IgD-negative memory B cell (primary cell): ENCODE measurements around the gene GDPGP1. TPM values are rescaled to one million over a fixed set of nuclear protein-coding genes. Genes with fewer than 3 reads are reported as not detected.
"Not testable (repeated sequence)": the region's sequence is repeated elsewhere in the genome, so short reads cannot be mapped to it uniquely, and the experiment has no call there.

Experiments
- H3K27ac Mint-ChIP-seq, 3 donors: one replicate each; pipeline ENCODE4 v1.8.0; 2020 to 2022; ENCODE audit warnings: mild to moderate bottlenecking in 3 of 3, mixed read lengths in 3 of 3, moderate library complexity in 1 of 3
- H3K27me3 Mint-ChIP-seq: one replicate; pipeline ENCODE4 v1.8.0; 2021; ENCODE audit warnings: mixed read lengths
- H3K36me3 Mint-ChIP-seq: one replicate; pipeline ENCODE4 v1.8.0; 2020; ENCODE audit warnings: mild to moderate bottlenecking, mixed read lengths
- H3K4me1 Mint-ChIP-seq, 3 donors: one replicate each; pipeline ENCODE4 v1.8.0; 2020 to 2022; ENCODE audit warnings: mixed read lengths in 3 of 3, mild to moderate bottlenecking in 1 of 3
- H3K4me3 Mint-ChIP-seq, 4 donors: one replicate each; pipeline ENCODE4 v1.8.0; 2020 to 2022; ENCODE audit warnings: mild to moderate bottlenecking in 4 of 4, mixed read lengths in 4 of 4, moderate library complexity in 3 of 4
- H3K9me3 Mint-ChIP-seq, 3 donors: one replicate each; pipeline ENCODE4 v1.8.0; 2020 to 2021; ENCODE audit warnings: mixed read lengths in 3 of 3, mild to moderate bottlenecking in 1 of 3
- polyA plus RNA-seq: library from polyadenylated mRNA; unstranded; fragments of 300-500 nt; fragmentation: Illumina TruSeq; gene quantifications from one replicate; pipeline ENCODE4 v1.2.3, GENCODE V29; 2021

GDPGP1 gene
- polyA plus RNA-seq, 1 donor from 2014 or later: 1.3 TPM

DNA sequence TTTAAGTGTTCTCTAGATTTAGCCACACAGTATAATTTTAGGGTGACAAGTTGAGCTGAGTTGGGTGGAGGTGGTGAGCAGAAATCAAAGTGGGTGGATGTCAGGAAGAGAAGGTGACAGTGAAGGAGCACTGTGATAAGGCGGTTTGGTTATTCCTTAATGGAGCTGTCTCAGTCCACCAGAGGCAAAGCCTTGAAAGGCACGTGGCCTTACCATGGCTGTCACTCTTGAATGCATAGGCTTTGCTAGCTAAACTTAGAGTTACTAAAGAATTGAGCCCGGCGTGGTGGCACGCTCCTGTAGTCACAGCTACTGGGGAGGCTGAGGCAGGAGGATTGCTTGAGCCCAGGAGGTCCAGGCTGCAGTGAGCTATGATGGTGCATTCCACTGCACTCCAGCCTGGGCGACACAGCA is 14.8 kb downstream of the GDPGP1 start:
- Mint-ChIP-seq H3K27me3 (no peaks in the 10 kb centered on the region), H3K9me3 (no peaks in the 10 kb centered on the region), H3K4me1 (peaks cover 5 to 13% (median 10%) of the 10 kb centered on the region in 3 donors), H3K4me3 (peak overlapping the region; percentile 1 to 90 (median 79)), H3K27ac (peak overlapping the region; percentile 3 to 63 (median 52)), H3K36me3 (peaks cover 4% of the 10 kb centered on the region)

DNA sequence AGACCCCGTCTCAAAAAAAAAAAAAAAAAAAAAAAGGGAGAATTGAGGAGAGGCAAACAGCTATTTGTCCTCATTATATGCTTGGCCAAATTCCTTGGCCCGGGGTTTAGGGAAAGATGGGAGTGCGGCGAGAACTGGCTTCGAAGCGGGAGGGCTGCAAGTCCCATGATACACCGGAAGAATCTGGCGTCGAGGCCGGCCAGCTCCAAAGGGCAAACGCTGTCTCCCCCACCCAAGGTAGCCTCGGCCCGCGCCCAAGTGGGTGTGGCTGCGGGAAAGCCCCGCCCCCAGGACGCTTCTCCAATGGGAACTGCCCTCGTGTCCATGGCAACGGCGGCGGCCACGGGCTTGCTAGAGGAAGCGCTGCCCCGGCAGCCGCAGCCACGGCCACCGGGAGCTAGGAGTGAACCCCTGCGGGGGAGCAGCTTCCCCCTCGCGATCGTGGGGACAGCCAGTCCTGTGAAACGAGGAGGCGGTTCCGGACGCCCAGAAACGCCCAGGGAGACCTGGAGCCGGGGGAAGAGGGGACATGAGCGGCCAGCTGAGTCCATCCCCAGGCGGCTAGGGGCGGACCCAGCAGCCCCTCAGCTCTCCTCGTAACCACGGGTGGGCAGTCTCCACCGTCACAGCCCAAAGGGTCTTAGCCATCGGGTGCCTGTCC is 15.3 kb downstream of the GDPGP1 start, which contains the start of gene TTLL13:
TSS of gene TTLL13 (plus strand) at position 354 of the 661 bp plus-strand sequence. CDS start 1,075 bp downstream, outside the sequence.
- Mint-ChIP-seq H3K4me1 (peaks cover 5 to 13% (median 10%) of the 10 kb centered on the region in 3 donors), H3K27me3 (no peaks in the 10 kb centered on the region), H3K36me3 (peaks cover 4% of the 10 kb centered on the region), H3K9me3 (no peaks in the 10 kb centered on the region), H3K27ac (peak within 1 kb of the TSS; percentile 52 to 70 (median 63)), H3K4me3 (peak within 1 kb of the TSS; percentile 48 to 90 (median 79))

DNA sequence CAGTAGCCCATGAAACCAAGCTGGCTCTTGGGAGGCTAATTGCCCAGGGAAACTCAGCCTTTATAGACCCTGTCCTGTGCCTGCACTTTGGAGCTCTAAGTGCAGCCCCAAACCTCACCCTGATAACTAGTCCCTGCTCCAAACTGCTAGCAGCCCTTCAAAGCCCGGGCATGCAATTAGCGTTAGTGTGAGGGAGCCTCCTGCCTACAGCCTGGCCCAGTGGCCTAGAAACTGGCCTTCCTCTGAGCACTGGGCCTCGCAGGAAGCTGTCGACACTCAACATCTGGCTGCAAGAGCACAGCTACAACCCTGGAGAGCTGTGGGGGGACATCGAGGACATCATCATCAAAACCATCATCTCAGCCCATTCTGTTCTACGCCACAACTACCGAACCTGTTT is 23.8 kb downstream of the GDPGP1 start:
- H3K27me3 Mint-ChIP-seq: peaks cover 8% of the 10 kb centered on the region
- peaks cover 2% of the 10 kb centered on the region for H3K36me3 Mint-ChIP-seq
- no peaks in the 10 kb centered on the region for H3K4me1 Mint-ChIP-seq
- H3K9me3 Mint-ChIP-seq: no peaks in the 10 kb centered on the region
- peak overlapping the region in 1 of 4 donors; percentile 17 for H3K4me3 Mint-ChIP-seq
- H3K27ac Mint-ChIP-seq: no peak overlapping the region

GRCh38 chr15:90259524-90259923 is 25.5 kb downstream of the GDPGP1 start:
- Mint-ChIP-seq H3K4me1 (peaks cover 7 to 8% (median 7%) of the 10 kb centered on the region in 3 donors), H3K4me3 (no peak overlapping the region), H3K9me3 (no peaks in the 10 kb centered on the region), H3K27ac (peak overlapping the region in 1 of 3 donors; percentile 28), H3K36me3 (peaks cover 2% of the 10 kb centered on the region), H3K27me3 (peaks cover 8% of the 10 kb centered on the region)

- H3K4me1 Mint-ChIP-seq: peaks cover 10 to 12% (median 11%) of the 10 kb centered on the region in 3 donors
- H3K27me3 Mint-ChIP-seq, H3K4me3 Mint-ChIP-seq, H3K27ac Mint-ChIP-seq, H3K9me3 Mint-ChIP-seq, H3K36me3 Mint-ChIP-seq: not testable (repeated sequence)
Observed at GRCh38 chr15:90260731-90261130, 26.7 kb downstream of the GDPGP1 start.

DNA sequence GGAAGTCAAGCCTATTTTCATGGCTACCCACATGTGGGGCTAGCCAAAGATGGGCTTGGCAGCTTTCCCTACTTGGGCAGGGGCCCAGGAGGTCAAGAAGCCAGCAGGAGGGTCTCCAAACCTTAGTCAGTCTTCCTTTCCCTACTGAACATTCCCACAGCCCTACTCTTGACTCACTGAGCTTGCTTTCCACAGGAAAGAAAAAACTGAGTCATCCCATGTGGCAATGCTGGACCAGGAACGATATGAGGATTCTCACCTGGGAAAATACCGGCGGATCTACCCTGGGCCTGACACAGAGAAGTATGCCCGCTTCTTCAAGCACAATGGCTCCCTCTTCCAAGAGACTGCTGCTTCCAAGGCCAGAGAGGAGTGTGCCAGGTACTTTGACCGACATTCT is 27.8 kb downstream of the GDPGP1 start:
- no peaks in the 10 kb centered on the region for H3K9me3 Mint-ChIP-seq
- peak overlapping the region in 1 of 4 donors; percentile 11 for H3K4me3 Mint-ChIP-seq
- H3K27me3 Mint-ChIP-seq: peaks cover 2% of the 10 kb centered on the region
- no peak overlapping the region for H3K27ac Mint-ChIP-seq
- peaks cover 12 to 14% (median 14%) of the 10 kb centered on the region in 3 donors for H3K4me1 Mint-ChIP-seq
- peaks cover 2% of the 10 kb centered on the region for H3K36me3 Mint-ChIP-seq

- H3K27ac Mint-ChIP-seq: peak overlapping the region in 1 of 3 donors; percentile 85
- peak overlapping the region in 2 of 4 donors; percentile 11 to 80 for H3K4me3 Mint-ChIP-seq
- no peaks in the 10 kb centered on the region for H3K9me3 Mint-ChIP-seq
- peaks cover 2% of the 10 kb centered on the region for H3K27me3 Mint-ChIP-seq
- H3K36me3 Mint-ChIP-seq: peaks cover 2% of the 10 kb centered on the region
- H3K4me1 Mint-ChIP-seq: peaks cover 12 to 19% (median 17%) of the 10 kb centered on the region in 3 donors
Observed at GRCh38 chr15:90262426-90262825, 28.4 kb downstream of the GDPGP1 start.

- H3K4me1 Mint-ChIP-seq: peaks cover 23 to 32% (median 29%) of the 10 kb centered on the region in 3 donors
Observed at GRCh38 chr15:90264671-90265070, 30.7 kb downstream of the GDPGP1 start.

DNA sequence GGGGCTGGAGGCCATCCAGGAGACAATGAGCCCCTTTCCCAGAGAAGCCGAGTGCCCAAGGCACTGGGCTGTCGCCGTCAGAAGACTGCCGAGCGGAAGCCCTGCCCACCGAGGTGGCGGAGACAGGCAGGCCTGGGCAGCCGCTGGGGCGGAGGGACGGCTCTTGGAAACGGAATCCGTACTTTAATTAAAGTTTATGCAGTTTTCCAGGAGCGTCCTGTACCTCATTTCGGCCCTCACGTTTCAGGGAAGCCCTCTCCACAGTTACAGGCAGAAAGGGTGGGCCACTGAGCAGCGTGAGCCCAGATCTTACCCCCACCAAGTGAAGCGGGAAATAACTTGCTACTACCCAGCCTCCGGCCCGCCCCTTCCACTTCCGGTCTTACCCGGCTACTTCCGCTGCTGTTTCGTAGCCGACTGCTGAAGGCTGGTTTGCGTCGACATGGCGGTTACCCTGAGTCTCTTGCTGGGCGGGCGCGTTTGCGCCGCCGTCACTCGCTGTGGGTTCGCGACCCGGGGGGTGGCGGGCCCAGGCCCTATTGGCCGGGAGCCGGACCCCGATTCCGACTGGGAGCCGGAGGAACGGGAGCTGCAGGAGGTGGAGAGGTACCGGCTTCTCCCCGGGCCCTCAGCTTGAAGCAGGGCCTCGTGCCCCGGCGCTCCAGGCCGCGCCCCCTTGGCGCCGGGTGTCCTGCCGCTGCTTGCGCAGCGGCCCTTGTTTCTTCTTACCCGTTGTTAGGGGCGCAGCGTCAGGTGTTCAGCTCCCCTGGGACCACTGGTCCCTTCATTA is 31.5 kb downstream of the GDPGP1 start, which contains the start of gene NGRN:
TSS of gene NGRN (plus strand) at position 402 of the 790 bp plus-strand sequence. CDS start at position 443, 41 bp downstream.
- no peaks in the 10 kb centered on the region for H3K9me3 Mint-ChIP-seq
- peaks cover 2% of the 10 kb centered on the region for H3K36me3 Mint-ChIP-seq
- peaks cover 31 to 37% (median 36%) of the 10 kb centered on the region in 3 donors for H3K4me1 Mint-ChIP-seq
- peak within 1 kb of the TSS; percentile 85 to 100 (median 99) for H3K27ac Mint-ChIP-seq
- H3K27me3 Mint-ChIP-seq: no peaks in the 10 kb centered on the region
- peak within 1 kb of the TSS; percentile 91 to 98 (median 97) for H3K4me3 Mint-ChIP-seq

More at GRCh38 chr15:90264671-90265070, 30.7 kb downstream of the GDPGP1 start:
- H3K4me3 Mint-ChIP-seq: peak overlapping the region; percentile 91 to 98 (median 97)
- peak overlapping the region; percentile 85 to 100 (median 99) for H3K27ac Mint-ChIP-seq
- H3K9me3 Mint-ChIP-seq: no peaks in the 10 kb centered on the region
- H3K36me3 Mint-ChIP-seq: peaks cover 2% of the 10 kb centered on the region
- H3K27me3 Mint-ChIP-seq: peaks cover 2% of the 10 kb centered on the region

DNA sequence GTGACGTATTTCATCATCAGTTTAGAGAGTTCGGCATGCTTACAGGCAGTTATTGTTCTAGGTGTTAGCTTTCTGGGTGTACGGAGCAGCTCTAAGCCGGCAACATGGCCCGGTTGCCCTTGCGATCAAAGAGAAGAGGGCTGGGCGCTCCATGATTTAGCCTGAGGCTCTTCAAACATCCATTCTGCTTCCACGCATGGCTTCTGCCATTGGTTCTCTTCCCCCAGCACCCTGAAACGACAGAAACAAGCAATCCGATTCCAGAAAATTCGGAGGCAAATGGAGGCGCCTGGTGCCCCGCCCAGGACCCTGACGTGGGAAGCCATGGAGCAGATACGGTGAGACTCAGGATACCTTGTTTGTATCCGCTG is 32.0 kb downstream of the GDPGP1 start:
- H3K27me3 Mint-ChIP-seq: no peaks in the 10 kb centered on the region
- H3K4me3 Mint-ChIP-seq: peak overlapping the region; percentile 91 to 98 (median 97)
- H3K27ac Mint-ChIP-seq: peak overlapping the region; percentile 85 to 100 (median 99)
- H3K9me3 Mint-ChIP-seq: no peaks in the 10 kb centered on the region
- H3K36me3 Mint-ChIP-seq: peaks cover 2% of the 10 kb centered on the region
- peaks cover 33 to 37% (median 37%) of the 10 kb centered on the region in 3 donors for H3K4me1 Mint-ChIP-seq

- Mint-ChIP-seq H3K36me3 (peaks cover 2% of the 10 kb centered on the region), H3K27ac (peak overlapping the region; percentile 85 to 100 (median 99)), H3K27me3 (no peaks in the 10 kb centered on the region), H3K4me3 (peak overlapping the region; percentile 91 to 98 (median 97)), H3K9me3 (no peaks in the 10 kb centered on the region), H3K4me1 (peaks cover 37% of the 10 kb centered on the region in 3 donors)
Observed at GRCh38 chr15:90266485-90266884, 32.5 kb downstream of the GDPGP1 start.

- no peaks in the 10 kb centered on the region for H3K9me3 Mint-ChIP-seq
- H3K27ac Mint-ChIP-seq: peak overlapping the region in 1 of 3 donors; percentile 85
- H3K27me3 Mint-ChIP-seq: no peaks in the 10 kb centered on the region
- H3K4me1 Mint-ChIP-seq: peaks cover 37 to 44% (median 40%) of the 10 kb centered on the region in 3 donors
- peak overlapping the region in 2 of 4 donors; percentile 78 to 91 for H3K4me3 Mint-ChIP-seq
- no peaks in the 10 kb centered on the region for H3K36me3 Mint-ChIP-seq
Observed at GRCh38 chr15:90268415-90268814, 34.4 kb downstream of the GDPGP1 start.

DNA sequence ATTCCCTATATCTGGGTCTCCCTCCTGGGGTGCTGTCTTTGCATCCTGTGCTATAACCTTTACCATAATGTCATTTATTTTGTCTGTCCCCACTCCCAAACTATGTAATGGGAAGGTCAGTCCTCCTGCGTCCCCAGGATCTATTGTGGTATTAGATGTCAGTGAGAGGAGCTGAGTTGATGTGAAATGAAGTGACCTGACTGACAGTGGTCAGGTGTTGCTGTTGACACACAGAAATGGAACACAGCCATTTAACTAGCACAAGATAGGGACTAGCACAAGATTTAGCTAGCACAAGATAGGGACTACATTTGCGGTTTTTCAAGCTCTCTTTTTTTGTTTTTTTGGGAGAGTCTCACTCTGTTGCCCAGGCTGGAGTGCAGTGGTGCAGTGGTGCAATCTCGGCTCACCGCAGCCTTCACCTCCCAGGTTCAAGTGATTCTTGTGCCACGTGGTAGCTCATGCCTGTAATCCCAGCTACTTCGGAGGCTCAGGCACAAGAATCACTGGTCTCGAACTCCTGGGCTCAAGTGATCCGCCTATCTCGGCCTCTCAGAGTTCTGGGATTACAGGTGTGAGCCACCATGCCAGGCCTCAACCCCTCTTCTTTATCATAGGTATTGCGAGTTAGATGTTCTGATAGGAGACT is 36.6 kb downstream of the GDPGP1 start:
- Mint-ChIP-seq H3K9me3 (peaks cover 0 to 1% (median 0%) of the 10 kb centered on the region in 3 donors), H3K27me3 (no peaks in the 10 kb centered on the region), H3K36me3 (peaks cover 3% of the 10 kb centered on the region), H3K27ac (peak overlapping the region in 2 of 3 donors; percentile 13 to 80), H3K4me3 (peak overlapping the region in 1 of 4 donors; percentile 80), H3K4me1 (peaks cover 26 to 32% (median 31%) of the 10 kb centered on the region in 3 donors)

DNA sequence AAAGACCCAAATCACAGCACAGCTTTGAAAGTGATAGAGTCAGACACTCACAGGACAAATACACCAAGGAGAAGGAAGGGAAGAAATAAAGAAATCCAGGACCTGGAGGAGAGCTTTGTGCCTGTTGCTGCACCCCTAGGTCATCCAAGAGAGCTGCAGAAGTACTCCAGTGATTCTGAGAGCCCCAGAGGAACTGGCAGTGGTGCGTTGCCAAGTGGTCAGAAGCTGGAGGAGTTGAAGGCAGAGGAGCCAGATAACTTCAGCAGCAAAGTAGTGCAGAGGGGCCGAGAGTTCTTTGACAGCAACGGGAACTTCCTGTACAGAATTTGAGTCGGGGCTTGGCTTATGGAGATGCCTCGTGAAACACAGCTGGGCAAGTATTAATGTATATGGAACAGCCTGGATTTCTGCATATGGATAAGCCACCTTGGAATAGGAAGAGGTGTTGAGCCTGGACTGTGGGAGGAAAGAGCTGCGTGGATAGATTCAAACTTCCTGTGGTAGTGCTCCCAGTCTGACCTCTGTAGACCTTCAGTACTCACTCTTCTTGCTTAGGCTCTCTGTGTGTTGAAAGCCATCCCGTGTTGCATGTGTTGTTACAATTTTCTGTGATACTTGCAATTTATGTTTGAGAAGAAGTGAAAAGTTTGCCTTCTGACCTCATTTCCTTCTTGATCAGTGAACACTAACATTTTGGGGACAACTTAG is 37.6 kb downstream of the GDPGP1 start:
- no peaks in the 10 kb centered on the region for H3K27me3 Mint-ChIP-seq
- H3K4me1 Mint-ChIP-seq: peaks cover 24 to 32% (median 30%) of the 10 kb centered on the region in 3 donors
- peak overlapping the region in 2 of 3 donors; percentile 80 to 91 for H3K27ac Mint-ChIP-seq
- H3K4me3 Mint-ChIP-seq: peak overlapping the region in 1 of 4 donors; percentile 58
- peaks cover 0 to 1% (median 0%) of the 10 kb centered on the region in 3 donors for H3K9me3 Mint-ChIP-seq
- H3K36me3 Mint-ChIP-seq: peaks cover 3% of the 10 kb centered on the region
